ENCODE data around the gene PLEKHA6. TPM values are rescaled to one million over a fixed set of nuclear protein-coding genes. Genes with fewer than 3 reads are reported as not detected.

Gene PLEKHA6
- total and polyA plus RNA-seq, 2 of the 8 experiments (the other 6 are each of a cell fraction or from before 2014, with no cell fraction given): 4.8 to 20.2 TPM

GRCh38 chr1:204171751-204172178 lies 188.0 kb downstream of the PLEKHA6 start:
- Histone ChIP-seq H2AFZ (ENCODE audit: low read length) (no peak overlapping the region), H3K4me2 (ENCODE audit: insufficient read depth in 1 of 2, low read depth in 2 of 2, low read length in 2 of 2) (no peak overlapping the region), H3K9ac (replicated peaks in 1 of 4; ENCODE audit: extremely low read depth in 1 of 4, low read depth in 3 of 4, low read length in 3 of 4) (no peak overlapping the region), H2AK5ac (ENCODE audit: low read depth, low read length) (no peak overlapping the region), H3K79me2 (ENCODE audit: control insufficient read depth in 1 of 2, insufficient read depth in 2 of 2, low read length in 2 of 2) (no peaks in the 10 kb centered on the region), H3K4me3 (ENCODE audit: extremely low read depth in 1 of 4, insufficient read depth in 2 of 4, low read depth in 3 of 4, low read length in 4 of 4) (no peak overlapping the region), H3K27me3 (replicated peaks in 1 of 4; ENCODE audit: control insufficient read depth in 3 of 4, extremely low read depth in 1 of 4, insufficient read depth in 3 of 4, low read length in 3 of 4) (0 out of 7 replicates have a peak, but pooled peaks cover 0 to 2% (median 0%) of the 10 kb centered on the region in 4 experiments), H4K8ac (ENCODE audit: extremely low read depth, insufficient read depth, low read length) (no peak overlapping the region), H3K27ac (ENCODE audit: low read depth, low read length) (no peak overlapping the region), H4K20me1 (replicated peaks in 1 of 2; ENCODE audit: control insufficient read depth in 1 of 2, insufficient read depth in 2 of 2, low read length in 2 of 2) (no peaks in the 10 kb centered on the region), H3K4ac (replicated peaks; ENCODE audit: insufficient read length, low read depth, low read length) (no peak overlapping the region), H3K14ac (ENCODE audit: insufficient read length) (no peak overlapping the region), H3K23ac (ENCODE audit: insufficient read length) (no peak overlapping the region), H3K56ac (replicated peaks; ENCODE audit: insufficient read length, low read depth, low read length) (no peak overlapping the region), H2BK5ac (ENCODE audit: low read depth, low read length) (no peak overlapping the region), H3K9me3 (ENCODE audit: insufficient read depth in 2 of 2, low read depth in 1 of 2, low read length in 1 of 2) (peaks cover 18 to 25% of the 10 kb centered on the region in 2 experiments), H2BK120ac (replicated peaks; ENCODE audit: low read depth, low read length) (no peak overlapping the region), H3K23me2 (ENCODE audit: low read depth, low read length) (no peaks in the 10 kb centered on the region), H2BK15ac (ENCODE audit: low read length) (no peak overlapping the region), H3K4me1 (replicated peaks in 1 of 4; ENCODE audit: control insufficient read depth in 3 of 4, insufficient read depth in 4 of 4, low read length in 3 of 4) (no peaks in the 10 kb centered on the region), H4K91ac (replicated peaks; ENCODE audit: insufficient read length, low read length) (no peak overlapping the region), H2BK12ac (ENCODE audit: low read depth, low read length) (no peak overlapping the region), H4K5ac (ENCODE audit: insufficient read length, low read depth, low read length) (no peak overlapping the region), H3K36me3 (ENCODE audit: control insufficient read depth in 2 of 4, insufficient read depth in 4 of 4, low read length in 3 of 4) (no peaks in the 10 kb centered on the region; a peak in 1 of 8 replicates), H3K18ac (ENCODE audit: extremely low read depth, low read length) (no peak overlapping the region), H2BK20ac (ENCODE audit: low read length) (no peak overlapping the region), H3K79me1 (ENCODE audit: low read depth, low read length) (no peaks in the 10 kb centered on the region)
- WGBS, 2 experiments (ENCODE audit: extremely low coverage in 1 of 2, insufficient coverage in 1 of 2, insufficient read length in 1 of 2, insufficient replicate concordance in 2 of 2, low coverage in 1 of 2, low lambda C conversion rate in 2 of 2, missing lambda C conversion rate in 1 of 2): 75% methylated on average over 4 of the region's 4 CpGs; no CpG with 5 or more reads in 1 of the 2 experiments
- FAIRE-seq: no peak
- CTCF ChIA-PET (ENCODE audit: partially characterized antibody): interaction anchor here (0.7 to 10.6 kb wide), 7 partner anchors 11 to 199 kb away, joined by 3 to 106 read pairs (median 3); no protein-coding TSS in a partner anchor
- POLR2A ChIA-PET (ENCODE audit: partially characterized antibody): no interaction called here
- TF ChIP-seq CEBPB (IDR thresholded peaks at IDR 0.05; ENCODE audit: low read depth, low read length) (no peak), POLR2A (IDR thresholded peaks at IDR 0.05; ENCODE audit: control extremely low read depth in 1 of 2, low read depth in 2 of 2, low read length in 2 of 2) (no peak), NANOG (IDR thresholded peaks at IDR 0.05; ENCODE audit: insufficient read depth, low read depth, low read length, poor library complexity, severe bottlenecking) (no peak), JUND (IDR thresholded peaks at IDR 0.05; ENCODE audit: low read length) (no peak), TBP (IDR thresholded peaks at IDR 0.05; ENCODE audit: low read depth, low read length) (no peak), PHF8 (conservative IDR thresholded peaks at IDR 0.05; ENCODE audit: low read depth, low read length) (no peak), TEAD4 (IDR thresholded peaks at IDR 0.05; ENCODE audit: low read depth, low read length) (no peak), TCF12 (IDR thresholded peaks at IDR 0.05; ENCODE audit: low read depth, low read length) (no peak), SRF (IDR thresholded peaks at IDR 0.05; ENCODE audit: low read depth, low read length) (no peak), RAD21 (IDR thresholded peaks at IDR 0.05 in 1 of 2, conservative IDR thresholded peaks at IDR 0.05 in 1 of 2; ENCODE audit: low read depth in 2 of 2, low read length in 2 of 2) (no peak), CBX5 (IDR thresholded peaks at IDR 0.05; ENCODE audit: low read depth, low read length) (no peak)
- no peak for DNase-seq (ENCODE audit: low read depth in 1 of 2, low spot score in 2 of 2)
